SK-N-SH (cell line): Measurements from ENCODE around the gene GSTT2.

Source experiments
- CHD2 ChIP-seq: fragments of 150-350 bp; IDR thresholded peaks from 2 replicates; pipeline ENCODE4 v1.6.1; 2018; ENCODE audit warnings: low read length; ENCODE audit not compliant: partially characterized antibody
- FOXJ3 ChIP-seq: sonication (generic); formaldehyde crosslinking; IDR thresholded peaks from 2 replicates; pipeline ENCODE4 v1.5.1; 2020; ENCODE audit warnings: mild to moderate bottlenecking, missing genetic modification reagents
- PBX3 ChIP-seq: IDR thresholded peaks from 2 replicates; pipeline ENCODE4; 2012
- RCOR1 ChIP-seq: fragments of 150-350 bp; IDR thresholded peaks from 2 replicates; pipeline ENCODE4 v1.6.1; 2017; ENCODE audit warnings: antibody characterized with exemption, low read length
- YY1 ChIP-seq: IDR thresholded peaks from 2 replicates; pipeline ENCODE4 v1.4.0; 2012; ENCODE audit warnings: low read depth, mild to moderate bottlenecking
- TF ChIP-seq, protein P1 (sequence below): fragments of 200-600 bp; sonication (generic); IDR thresholded peaks from 2 replicates; pipeline ENCODE4 v1.6.1; 2017; ENCODE audit warnings: antibody characterized with exemption, mild to moderate bottlenecking, moderate library complexity
- TF ChIP-seq, protein P2 (sequence below): IDR thresholded peaks from 2 replicates; pipeline ENCODE4 v1.4.0; 2012; ENCODE audit warnings: low read depth

GRCh38 chr22:24008381-24009226 is 28.7 kb downstream of the GSTT2 start:
- TF ChIP-seq, protein P1, sequence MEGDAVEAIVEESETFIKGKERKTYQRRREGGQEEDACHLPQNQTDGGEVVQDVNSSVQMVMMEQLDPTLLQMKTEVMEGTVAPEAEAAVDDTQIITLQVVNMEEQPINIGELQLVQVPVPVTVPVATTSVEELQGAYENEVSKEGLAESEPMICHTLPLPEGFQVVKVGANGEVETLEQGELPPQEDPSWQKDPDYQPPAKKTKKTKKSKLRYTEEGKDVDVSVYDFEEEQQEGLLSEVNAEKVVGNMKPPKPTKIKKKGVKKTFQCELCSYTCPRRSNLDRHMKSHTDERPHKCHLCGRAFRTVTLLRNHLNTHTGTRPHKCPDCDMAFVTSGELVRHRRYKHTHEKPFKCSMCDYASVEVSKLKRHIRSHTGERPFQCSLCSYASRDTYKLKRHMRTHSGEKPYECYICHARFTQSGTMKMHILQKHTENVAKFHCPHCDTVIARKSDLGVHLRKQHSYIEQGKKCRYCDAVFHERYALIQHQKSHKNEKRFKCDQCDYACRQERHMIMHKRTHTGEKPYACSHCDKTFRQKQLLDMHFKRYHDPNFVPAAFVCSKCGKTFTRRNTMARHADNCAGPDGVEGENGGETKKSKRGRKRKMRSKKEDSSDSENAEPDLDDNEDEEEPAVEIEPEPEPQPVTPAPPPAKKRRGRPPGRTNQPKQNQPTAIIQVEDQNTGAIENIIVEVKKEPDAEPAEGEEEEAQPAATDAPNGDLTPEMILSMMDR = no peak
- TF ChIP-seq, protein P2, sequence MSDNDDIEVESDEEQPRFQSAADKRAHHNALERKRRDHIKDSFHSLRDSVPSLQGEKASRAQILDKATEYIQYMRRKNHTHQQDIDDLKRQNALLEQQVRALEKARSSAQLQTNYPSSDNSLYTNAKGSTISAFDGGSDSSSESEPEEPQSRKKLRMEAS = no peak
- TF ChIP-seq YY1 (no peak), RCOR1 (no peak), FOXJ3 (no peak), PBX3 (no peak), CHD2 (no peak)
